ENCODE results near the gene ZNF333.
A peak's percentile ranks its signal among the peaks of the same experiment; 100 is the strongest.

The ZNF333 gene

GRCh38 chr19:14655726-14656125 lies 34.1 kb upstream of the ZNF333 start:
- TF ChIP-seq CTCF (IDR thresholded peaks at IDR 0.05; ENCODE audit: low read depth, low read length): no peak
- TF ChIP-seq MYC (IDR thresholded peaks at IDR 0.05; ENCODE audit: low read depth, low read length): no peak
- no peak for TF ChIP-seq MAX (IDR thresholded peaks at IDR 0.05; ENCODE audit: low read depth, low read length)
- TF ChIP-seq POLR2A (IDR thresholded peaks at IDR 0.05; ENCODE audit: extremely low read depth, insufficient read length): no peak
- DNase-seq (ENCODE audit: low read depth): no peak

GRCh38 chr19:14659874-14660489 lies 29.9 kb upstream of the ZNF333 start:
- DNase-seq (ENCODE audit: low read depth): no peak
- no peak overlapping the region for H3K4me3 ChIP-seq (ENCODE audit: low read depth, low read length)
- TF ChIP-seq MYC (IDR thresholded peaks at IDR 0.05; ENCODE audit: low read depth, low read length) (no peak), MAX (IDR thresholded peaks at IDR 0.05; ENCODE audit: low read depth, low read length) (no peak), POLR2A (IDR thresholded peaks at IDR 0.05; ENCODE audit: extremely low read depth, insufficient read length) (no peak), CTCF (IDR thresholded peaks at IDR 0.05; ENCODE audit: low read depth, low read length) (no peak)

More at GRCh38 chr19:14655726-14656125, 34.1 kb upstream of the ZNF333 start:
- no peak overlapping the region for H3K4me3 ChIP-seq (ENCODE audit: low read depth, low read length)

- TF ChIP-seq MAX (IDR thresholded peaks at IDR 0.05; ENCODE audit: low read depth, low read length) (no peak), CTCF (IDR thresholded peaks at IDR 0.05; ENCODE audit: low read depth, low read length) (no peak), MYC (IDR thresholded peaks at IDR 0.05; ENCODE audit: low read depth, low read length) (no peak), POLR2A (IDR thresholded peaks at IDR 0.05; ENCODE audit: extremely low read depth, insufficient read length) (no peak)
- no peak overlapping the region for H3K4me3 ChIP-seq (ENCODE audit: low read depth, low read length)
- peak; percentile 79 for DNase-seq (ENCODE audit: low read depth)
These were observed 28.4 kb upstream of the ZNF333 start for GRCh38 chr19:14661372-14661924.

GRCh38 chr19:14669940-14670339 lies 19.9 kb upstream of the ZNF333 start:
- H3K4me3 ChIP-seq (ENCODE audit: low read depth, low read length): no peak overlapping the region
- TF ChIP-seq POLR2A (IDR thresholded peaks at IDR 0.05; ENCODE audit: extremely low read depth, insufficient read length): no peak
- TF ChIP-seq CTCF (IDR thresholded peaks at IDR 0.05; ENCODE audit: low read depth, low read length): no peak
- no peak for TF ChIP-seq MYC (IDR thresholded peaks at IDR 0.05; ENCODE audit: low read depth, low read length)
- TF ChIP-seq MAX (IDR thresholded peaks at IDR 0.05; ENCODE audit: low read depth, low read length): no peak
- no peak for DNase-seq (ENCODE audit: low read depth)

GRCh38 chr19:14670408-14670807 lies 19.4 kb upstream of the ZNF333 start:
- H3K4me3 ChIP-seq (ENCODE audit: low read depth, low read length): no peak overlapping the region
- DNase-seq (ENCODE audit: low read depth): no peak
- TF ChIP-seq MAX (IDR thresholded peaks at IDR 0.05; ENCODE audit: low read depth, low read length) (no peak), CTCF (IDR thresholded peaks at IDR 0.05; ENCODE audit: low read depth, low read length) (no peak), POLR2A (IDR thresholded peaks at IDR 0.05; ENCODE audit: extremely low read depth, insufficient read length) (no peak), MYC (IDR thresholded peaks at IDR 0.05; ENCODE audit: low read depth, low read length) (no peak)

Measured in NB4 (cell line).